Panc1 (cell line): ENCODE measurements around the gene CEP120. TPM values are rescaled to one million over a fixed set of nuclear protein-coding genes. Genes with fewer than 3 reads are reported as not detected.

Experiments
- ATAC-seq: fragments of 200-7000 bp; cut with Tn5 transposase; 2 replicates; pipeline ENCODE4 v1.9.1; 2020; ENCODE audit warnings: mild to moderate bottlenecking, moderate library complexity
- BruUV-seq: library from RNA; stranded (reverse); fragments of 400-500 nt; replicated peaks from 2 replicates; lab custom pipeline; 2021; lab: Mats Ljungman, UMichigan
- CTCF ChIA-PET: fragments of 300-600 bp; sonication (Branson Sonifier 250); formaldehyde crosslinking; loops from one replicate; lab custom pipeline; 2022; ENCODE audit warnings: antibody characterized with exemption; lab: Charles Lee
- POLR2A ChIA-PET: fragments of 300-600 bp; sonication (Branson Sonifier 250); formaldehyde crosslinking; loops from one replicate; lab custom pipeline; 2022; ENCODE audit warnings: antibody characterized with exemption; lab: Charles Lee
- DNase-seq: peaks from one replicate; pipeline ENCODE4 v3.0.0-alpha.2; 2010; ENCODE audit warnings: low read depth, low spot score
- H3K27ac ChIP-seq: 2 replicates; pipeline ENCODE4 v1.5.1; 2011; ENCODE audit warnings: mild to moderate bottlenecking, low read length, inconsistent platforms
- H3K27me3 ChIP-seq: fragments of 200-500 bp; sonication (Bioruptor generic); 2 replicates; pipeline ENCODE4 v1.6.0; 2014; ENCODE audit warnings: low read length, inconsistent platforms; ENCODE audit not compliant: control insufficient read depth, insufficient read depth
- H3K36me3 ChIP-seq: fragments of 200-500 bp; sonication (Bioruptor generic); 2 replicates; pipeline ENCODE4 v1.5.1; 2014; ENCODE audit warnings: inconsistent platforms, mild to moderate bottlenecking, low read length, moderate library complexity; ENCODE audit not compliant: control insufficient read depth, insufficient read depth
- H3K4me1 ChIP-seq: 2 replicates; pipeline ENCODE4 v1.5.1; 2011; ENCODE audit warnings: inconsistent platforms, mild to moderate bottlenecking, low read length, moderate library complexity; ENCODE audit not compliant: control insufficient read depth, insufficient read depth
- H3K4me3 ChIP-seq, 2 experiments: 2 replicates each; pipeline ENCODE4 v1.5.1; 2011 to 2012; ENCODE audit warnings: low read depth in 2 of 2, low read length in 2 of 2, mild to moderate bottlenecking in 2 of 2, inconsistent platforms in 1 of 2, moderate library complexity in 1 of 2
- H3K9me3 ChIP-seq: fragments of 200-500 bp; sonication (Bioruptor generic); 2 replicates; pipeline ENCODE4 v1.5.1; 2014; ENCODE audit warnings: low read depth, mild to moderate bottlenecking, inconsistent platforms, low read length, moderate library complexity; ENCODE audit not compliant: control insufficient read depth, insufficient read depth
- CTCF ChIP-seq: fragments of 450-650 bp; IDR thresholded peaks from 2 replicates; pipeline ENCODE4 v1.5.1; 2017; ENCODE audit warnings: mild to moderate bottlenecking
- POLR2AphosphoS5 ChIP-seq: IDR thresholded peaks from 2 replicates; pipeline ENCODE4 v1.6.1; 2012; ENCODE audit warnings: mild to moderate bottlenecking, low read depth, low read length, moderate library complexity
- REST ChIP-seq, 2 experiments: IDR thresholded peaks; 2 replicates each; pipeline ENCODE4 v1.6.1; 2011 to 2012; ENCODE audit warnings: low read depth in 2 of 2, control low read depth in 1 of 2, low read length in 1 of 2, mild to moderate bottlenecking in 1 of 2, moderate library complexity in 1 of 2; ENCODE audit not compliant: insufficient read depth in 1 of 2
- SIN3A ChIP-seq: IDR thresholded peaks from 2 replicates; pipeline ENCODE4 v1.6.1; 2012; ENCODE audit warnings: low read depth, mild to moderate bottlenecking, low read length, moderate library complexity, borderline replicate concordance; ENCODE audit not compliant: insufficient read depth
- TCF7L2 ChIP-seq: IDR thresholded peaks from 2 replicates; pipeline ENCODE4 v1.6.1; 2011; ENCODE audit warnings: mild to moderate bottlenecking, low read depth, low read length, inconsistent platforms
- in situ Hi-C: cut with HindIII; loops from 2 replicates; pipeline ENCODE4 v1.10.0; 2016; ENCODE audit warnings: low sequenced_read_pairs, low pct_unique_long_range_greater_than_20kb
- intact Hi-C: fragments of 100-400 bp; cut with micrococcal nuclease; formaldehyde crosslinking; loops from one replicate; pipeline ENCODE4 v1.10.0; 2022; ENCODE audit not compliant: unreplicated experiment
- total RNA-seq: library from RNA; stranded (reverse); gene quantifications from one replicate; pipeline ENCODE4 v1.2.1, GENCODE V29; 2021; ENCODE audit not compliant: unreplicated experiment

The CEP120 gene
- total RNA-seq, 1 experiment from 2014 or later = 20.1 TPM

GRCh38 chr5:123305751-123306150 is 117.5 kb downstream of the CEP120 start:
- ChIA-PET POLR2A (no interaction called here), CTCF (no interaction called here)
- ATAC-seq (no peak), DNase-seq (no peak)
- H3K4me1 ChIP-seq = no peaks in the 10 kb centered on the region
- no TSS peak for BruUV-seq
- H3K27me3 ChIP-seq = peaks cover 6% of the 10 kb centered on the region; the same call in 1 of the 2 replicates
- intact Hi-C loops = no loop called here
- H3K4me3 ChIP-seq = no peak overlapping the region
- no peak overlapping the region for H3K27ac ChIP-seq
- H3K36me3 ChIP-seq = no peaks in the 10 kb centered on the region
- H3K9me3 ChIP-seq = no peaks in the 10 kb centered on the region
- in situ Hi-C loops = no loop called here
- TF ChIP-seq TCF7L2 (no peak), REST (IDR thresholded peaks at IDR 0.05; ENCODE audit: insufficient read depth in 1 of 2, low read depth in 2 of 2, low read length in 1 of 2) (no peak), POLR2AphosphoS5 (no peak)

DNA sequence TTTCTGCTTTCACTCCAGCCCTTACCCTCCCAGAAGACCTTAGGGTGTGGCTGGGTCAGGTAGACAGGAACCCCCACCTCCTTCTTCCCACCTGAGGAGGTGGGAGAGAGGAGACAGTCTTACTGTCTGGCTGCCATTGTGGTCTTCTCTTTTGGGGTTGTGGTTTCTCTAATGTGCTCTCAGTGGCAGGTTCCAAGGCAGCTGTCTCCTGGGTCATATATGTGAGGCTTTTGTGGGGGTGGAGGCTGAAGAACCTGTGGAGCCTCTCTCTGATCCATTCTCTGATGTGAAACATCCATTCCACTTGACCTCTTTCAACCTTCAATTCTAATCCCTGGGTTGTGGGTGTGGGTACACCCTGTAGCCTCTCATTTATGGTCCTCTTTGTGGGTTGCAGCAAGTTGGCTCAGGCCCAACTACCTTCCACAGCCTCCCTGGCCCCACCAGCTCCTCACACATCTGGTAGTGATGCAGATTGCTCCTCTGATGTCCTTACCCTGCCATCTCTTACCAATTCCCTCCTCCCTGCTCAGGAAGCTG is 118.4 kb downstream of the CEP120 start:
- H3K27ac ChIP-seq = no peak overlapping the region
- intact Hi-C loops (no loop called here), in situ Hi-C loops (no loop called here)
- H3K27me3 ChIP-seq = peaks cover 6% of the 10 kb centered on the region; the same call in 1 of the 2 replicates
- BruUV-seq = no TSS peak
- no peak for ATAC-seq
- TF ChIP-seq CTCF (no peak), POLR2AphosphoS5 (no peak), TCF7L2 (no peak), REST (IDR thresholded peaks at IDR 0.05; ENCODE audit: insufficient read depth in 1 of 2, low read depth in 2 of 2, low read length in 1 of 2) (no peak), SIN3A (no peak)
- ChIA-PET CTCF (no interaction called here), POLR2A (no interaction called here)
- no peak overlapping the region for H3K4me3 ChIP-seq
- DNase-seq = no peak
- no peaks in the 10 kb centered on the region for H3K36me3 ChIP-seq
- no peaks in the 10 kb centered on the region for H3K9me3 ChIP-seq
- H3K4me1 ChIP-seq = no peaks in the 10 kb centered on the region
